ENCODE measurements around the gene PHACTR3. TPM values are rescaled to one million over a fixed set of nuclear protein-coding genes. Genes with fewer than 3 reads are reported as not detected.

The PHACTR3 gene
- total RNA-seq, 1 experiment from 2014 or later, result not detected

- Mint-ChIP-seq H3K27me3 (ENCODE audit: low read depth) (peaks cover 60% of the 10 kb centered on the region), H3K9me3 (peaks cover 0 to 84% of the 10 kb centered on the region in 2 experiments; a peak in 2 of 5 replicates), H3K36me3 (ENCODE audit: insufficient read depth in 1 of 3, low read depth in 3 of 3) (no peaks in the 10 kb centered on the region; a peak in 1 of 7 replicates), H3K27ac (no peak overlapping the region), H3K4me1 (peaks cover 0 to 3% of the 10 kb centered on the region in 2 experiments; a peak in 1 of 4 replicates), H3K4me3 (no peak overlapping the region)
- Histone ChIP-seq H3K23me2 (ENCODE audit: insufficient read length, low read depth, low read length, poor library complexity, severe bottlenecking) (no peaks in the 10 kb centered on the region), H4K20me1 (ENCODE audit: control insufficient read depth, insufficient read depth, insufficient read length) (peaks cover 2% of the 10 kb centered on the region), H2BK20ac (ENCODE audit: low read depth, low read length, poor library complexity, severe bottlenecking) (no peak overlapping the region), H3K27ac (ENCODE audit: insufficient read length, low read depth, low read length) (no peak overlapping the region), H3K56ac (ENCODE audit: insufficient read length, low read depth, low read length) (no peak overlapping the region), H3K9me3 (ENCODE audit: control insufficient read depth, low read depth, low read length) (no peaks in the 10 kb centered on the region), H4K5ac (ENCODE audit: insufficient read length, low read depth, low read length) (no peak overlapping the region), H2AK5ac (ENCODE audit: insufficient read length, low read length) (no peak overlapping the region), H3K4me1 (ENCODE audit: insufficient read depth, low read length) (no peaks in the 10 kb centered on the region), H3K4ac (ENCODE audit: low read depth, low read length) (no peak overlapping the region), H3K18ac (ENCODE audit: insufficient read length, low read depth, low read length) (no peak overlapping the region), H2BK12ac (ENCODE audit: insufficient read length, low read depth, low read length) (no peak overlapping the region), H3K79me2 (ENCODE audit: insufficient read depth, low read length) (no peaks in the 10 kb centered on the region), H3K9ac (ENCODE audit: extremely low read depth, insufficient read length, low read length) (no peak overlapping the region), H2BK120ac (ENCODE audit: low read depth, low read length, poor library complexity, severe bottlenecking) (no peak overlapping the region), H4K91ac (ENCODE audit: insufficient read length, low read depth, low read length) (no peak overlapping the region), H3K27me3 (ENCODE audit: insufficient read depth, low read length) (peaks cover 12% of the 10 kb centered on the region; the same call in 1 of the 2 replicates), H4K8ac (replicated peaks; ENCODE audit: insufficient read length, low read depth, low read length) (no peak overlapping the region), H3K23ac (ENCODE audit: insufficient read length, low read depth, low read length) (no peak overlapping the region), H2BK15ac (ENCODE audit: low read depth, low read length) (no peak overlapping the region), H3K14ac (ENCODE audit: insufficient read depth, low read length) (no peak overlapping the region), H2AFZ (ENCODE audit: low read length) (no peak overlapping the region), H3K79me1 (ENCODE audit: insufficient read depth, low read depth, low read length, poor library complexity, severe bottlenecking) (no peaks in the 10 kb centered on the region), H3K4me2 (ENCODE audit: insufficient read depth, insufficient read length, low read length) (no peak overlapping the region), H2BK5ac (ENCODE audit: insufficient read length, low read length) (no peak overlapping the region), H3T11ph (ENCODE audit: low read length) (no peak overlapping the region)
- DNase-seq, result no peak
- no CpG with 5 or more reads among the region's 14 CpGs for WGBS (ENCODE audit: extremely low coverage, insufficient read length, low lambda C conversion rate)
- no peak for TF ChIP-seq CTCF (conservative IDR thresholded peaks at IDR 0.05)
Measured at GRCh38 chr20:59748619-59749191, 144.4 kb downstream of the PHACTR3 start.

All from H9 (cell line).